NCI-H2227 (cell line): ENCODE results near the gene LEP.

Source experiments
- DNase-seq: peaks from one replicate; lab custom pipeline; 2025; ENCODE audit not compliant: unreplicated experiment; lab: John Stamatoyannopoulos, UW

Gene LEP

DNA sequence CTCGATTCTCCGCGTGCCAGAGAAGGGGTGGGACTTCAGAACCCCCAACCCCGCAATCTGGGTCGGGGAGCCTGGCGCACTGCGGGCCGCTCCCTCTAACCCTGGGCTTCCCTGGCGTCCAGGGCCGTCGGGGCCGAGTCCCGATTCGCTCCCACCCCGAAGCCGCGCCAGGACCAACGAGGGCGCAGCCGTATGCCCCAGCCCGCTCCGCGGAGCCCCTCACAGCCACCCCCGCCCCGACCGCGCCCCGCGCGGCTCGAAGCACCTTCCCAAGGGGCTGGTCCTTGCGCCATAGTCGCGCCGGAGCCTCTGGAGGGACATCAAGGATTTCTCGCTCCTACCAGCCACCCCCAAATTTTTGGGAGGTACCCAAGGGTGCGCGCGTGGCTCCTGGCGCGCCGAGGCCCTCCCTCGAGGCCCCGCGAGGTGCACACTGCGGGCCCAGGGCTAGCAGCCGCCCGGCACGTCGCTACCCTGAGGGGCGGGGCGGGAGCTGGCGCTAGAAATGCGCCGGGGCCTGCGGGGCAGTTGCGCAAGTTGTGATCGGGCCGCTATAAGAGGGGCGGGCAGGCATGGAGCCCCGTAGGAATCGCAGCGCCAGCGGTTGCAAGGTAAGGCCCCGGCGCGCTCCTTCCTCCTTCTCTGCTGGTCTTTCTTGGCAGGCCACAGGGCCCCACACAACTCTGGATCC, at the start of gene LEP:
Gene LEP (plus strand): TSS at position 583 of the 691 bp plus-strand sequence. CDS start 10,741 bp downstream, outside the sequence.
- no peak for DNase-seq

GRCh38 chr7:128192497-128193142, 48.5 kb upstream of the LEP start:
- DNase-seq = no peak

DNA sequence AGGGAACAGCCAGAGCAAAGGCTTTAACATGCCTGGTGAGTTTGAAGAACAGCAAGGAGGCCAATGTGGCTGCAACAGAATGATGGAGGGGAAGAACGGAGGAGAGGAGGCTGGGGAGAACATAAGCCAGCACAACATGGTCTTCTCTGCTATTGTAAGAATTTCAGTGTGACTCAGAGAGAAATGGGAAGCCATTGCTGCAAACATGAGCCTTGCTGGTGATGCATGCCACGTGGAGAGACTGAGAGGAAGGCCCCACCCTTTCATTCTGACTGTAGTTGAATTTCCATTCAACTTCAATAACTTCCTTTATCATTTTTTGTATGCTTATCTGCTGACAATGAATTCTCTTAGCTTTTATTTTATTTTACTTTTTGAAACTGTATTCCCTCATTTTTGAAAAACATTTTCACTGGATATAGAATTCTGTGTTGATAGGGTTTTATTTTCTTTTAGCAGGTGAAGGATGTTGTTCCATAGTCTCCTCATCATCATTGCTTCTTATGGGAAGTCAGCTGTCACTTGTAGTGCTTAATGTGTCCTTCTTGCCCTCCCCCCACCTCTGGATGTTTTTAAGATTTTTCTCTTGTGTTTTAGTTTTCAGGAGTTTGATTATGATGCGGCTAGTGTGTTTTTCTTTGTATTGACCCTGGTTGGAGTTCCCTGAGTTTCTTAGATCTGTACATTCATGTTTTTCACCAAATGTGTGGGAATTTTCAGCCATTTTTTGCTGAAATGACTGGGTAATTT, 46.4 kb upstream of the LEP start:
- DNase-seq = no peak

DNA sequence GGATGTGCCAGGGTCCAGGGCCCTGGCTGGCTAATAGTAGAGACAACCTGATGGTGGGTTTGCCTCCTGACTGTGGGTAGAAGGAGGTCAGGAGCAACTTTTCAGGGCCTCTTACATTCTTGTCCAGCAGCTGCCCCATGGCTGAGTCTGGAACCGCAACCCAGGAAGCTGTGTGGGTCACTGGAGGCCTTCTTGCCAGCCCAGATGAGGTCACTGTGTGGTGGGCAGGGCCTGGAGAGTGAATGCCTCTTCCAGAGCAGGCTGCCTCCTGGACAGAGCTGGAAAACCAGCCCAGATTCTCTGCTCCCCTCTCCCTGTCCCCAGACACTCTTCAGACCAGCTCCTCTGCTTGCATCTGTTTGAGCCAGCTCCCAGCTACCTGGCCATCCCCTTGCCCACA, 43.5 kb upstream of the LEP start:
- no peak for DNase-seq

DNA sequence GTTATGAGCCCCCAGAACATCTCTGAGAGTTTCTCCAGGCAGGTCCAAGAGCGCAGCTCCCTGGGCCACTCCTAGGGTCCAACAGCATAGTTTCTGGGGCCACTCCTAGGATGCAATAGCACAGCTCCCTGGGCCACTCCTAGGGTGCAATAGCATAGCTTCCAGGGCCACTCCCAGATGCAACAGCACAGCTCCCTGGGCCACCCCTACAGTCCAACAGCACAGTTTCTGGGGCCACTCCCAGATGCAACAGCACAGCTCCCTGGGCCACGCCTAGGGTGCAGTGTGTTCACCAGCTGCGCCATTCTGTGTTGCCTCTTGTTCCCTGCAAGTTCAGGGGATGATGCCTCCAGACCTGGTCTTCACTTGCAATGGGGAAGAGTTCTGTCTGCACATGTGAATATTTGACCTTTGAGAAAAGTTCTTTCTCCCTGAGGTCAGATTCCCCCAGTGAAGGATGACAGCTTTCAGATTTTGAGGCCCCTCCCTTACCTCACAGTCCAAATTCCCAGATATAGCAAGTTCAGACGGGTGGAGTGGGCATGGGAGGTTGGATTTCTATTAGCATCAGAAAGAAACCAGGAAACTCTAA, 43.0 kb upstream of the LEP start:
- no peak for DNase-seq

- DNase-seq = no peak
Observed at GRCh38 chr7:128200376-128200775, 40.7 kb upstream of the LEP start.

- DNase-seq = peak; percentile 71
Observed at GRCh38 chr7:128201067-128201689, 39.9 kb upstream of the LEP start.

DNA sequence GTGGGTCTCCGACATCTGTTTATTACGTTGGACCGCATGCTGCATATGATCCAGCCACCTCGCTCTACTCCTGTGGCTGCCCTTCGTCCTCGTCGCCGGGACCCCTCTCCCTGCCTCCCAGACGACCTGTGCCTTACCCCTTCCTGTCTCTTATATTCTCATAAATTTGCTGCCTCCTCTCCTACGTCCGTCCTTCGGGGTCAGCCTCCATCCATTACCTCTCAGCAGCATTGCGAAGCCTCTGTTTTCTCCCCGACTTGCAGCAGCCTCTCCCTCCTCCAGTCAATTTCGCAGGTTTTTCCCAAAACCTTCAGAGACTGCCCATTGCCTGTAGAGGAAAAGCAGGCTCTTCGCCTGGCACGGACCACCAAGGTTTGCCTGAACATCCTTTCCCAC, 39.4 kb upstream of the LEP start:
- DNase-seq = no peak

GRCh38 chr7:128202287-128202957, 38.7 kb upstream of the LEP start:
- no peak for DNase-seq

- no peak for DNase-seq
Observed at GRCh38 chr7:128203047-128203491, 38.0 kb upstream of the LEP start.

DNA sequence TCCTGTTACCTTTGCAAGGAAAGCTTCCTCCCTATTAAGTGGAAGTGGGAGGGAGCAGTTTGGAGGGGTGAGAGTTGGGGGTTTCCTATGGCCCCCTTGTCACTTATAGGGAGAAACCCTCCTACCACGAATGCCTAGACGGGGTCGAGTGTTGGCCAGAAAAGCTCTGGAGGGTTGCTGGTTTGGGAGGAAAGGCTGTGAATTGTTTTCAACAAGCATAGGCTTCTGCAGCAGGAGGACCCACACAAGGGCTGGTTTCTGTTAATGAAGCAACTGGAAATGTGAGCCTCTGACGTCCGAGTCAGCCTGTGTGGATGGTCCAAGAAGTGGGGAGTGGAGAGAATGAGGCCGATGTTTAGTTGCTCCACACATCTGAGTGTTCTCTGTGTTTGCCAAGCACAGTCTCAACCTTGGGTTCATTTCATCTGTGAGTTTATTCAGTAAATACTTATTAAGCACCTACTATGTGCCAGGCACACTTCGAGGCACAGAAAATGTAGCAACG, 37.3 kb upstream of the LEP start:
- DNase-seq = no peak

DNA sequence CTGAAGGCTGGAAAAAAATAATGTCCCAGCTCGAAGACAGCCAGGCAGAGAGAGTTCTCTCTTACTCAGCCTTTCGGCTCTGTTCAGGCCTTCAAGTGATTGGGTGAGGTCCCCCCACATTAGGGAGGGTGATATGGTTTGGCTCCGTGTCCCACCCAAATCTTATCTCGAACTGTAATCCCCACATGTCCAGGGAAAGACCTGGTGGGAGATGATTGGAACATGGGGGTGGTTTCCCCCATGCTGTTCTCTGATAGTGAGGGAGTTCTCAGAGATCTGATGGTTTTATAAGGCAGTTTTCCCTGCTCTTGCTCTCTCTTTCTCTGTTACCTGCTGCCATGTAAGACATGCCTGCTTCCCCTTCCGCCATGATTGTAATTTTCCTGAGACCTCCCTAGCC, 36.6 kb upstream of the LEP start:
- DNase-seq = no peak

- no peak for DNase-seq
Observed at GRCh38 chr7:128205068-128205467, 36.0 kb upstream of the LEP start.

GRCh38 chr7:128206017-128206746, 34.9 kb upstream of the LEP start:
- DNase-seq = no peak

GRCh38 chr7:128206747-128207500, 34.2 kb upstream of the LEP start:
- no peak for DNase-seq

- no peak for DNase-seq
Observed at GRCh38 chr7:128207609-128208008, 33.5 kb upstream of the LEP start.

DNA sequence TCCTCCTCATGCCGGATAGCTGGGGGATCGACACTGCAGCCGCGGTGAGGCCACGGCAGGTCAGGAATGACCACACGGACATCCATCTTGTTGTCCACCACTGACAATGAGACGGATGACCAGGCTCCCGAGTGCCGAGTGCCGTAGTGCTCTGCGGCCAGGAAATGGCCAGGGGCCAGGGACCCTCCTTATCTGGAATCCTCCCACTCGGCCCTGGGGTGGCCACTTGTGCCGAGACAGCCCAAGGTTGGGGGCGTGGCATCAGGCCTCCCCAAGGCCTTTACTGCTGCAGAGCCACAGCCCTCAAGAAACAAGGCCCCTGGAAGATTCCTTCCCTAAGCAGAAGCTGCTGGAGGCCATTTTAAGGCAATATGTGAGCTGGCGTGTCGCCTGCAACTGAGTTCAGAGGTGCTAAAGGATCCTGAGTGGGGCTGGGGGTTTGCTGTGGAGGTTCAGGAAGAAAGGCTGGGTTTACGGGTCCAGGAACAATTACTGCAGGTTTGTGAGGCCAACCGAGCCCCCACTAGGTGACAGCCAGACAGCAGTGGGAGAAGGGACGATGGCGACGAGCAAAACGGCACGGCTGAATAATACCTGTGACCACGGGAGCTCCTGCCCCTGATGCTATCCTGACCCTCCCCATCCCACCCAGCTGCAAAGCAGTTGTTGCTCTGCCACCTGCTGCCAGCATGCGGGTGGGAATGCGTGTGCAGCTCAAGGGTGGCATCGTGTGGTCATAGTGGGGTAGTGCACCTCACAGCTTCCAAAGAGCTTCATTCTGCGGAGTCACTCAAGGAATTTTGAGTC, 31.6 kb upstream of the LEP start:
- DNase-seq = peak; percentile 89

DNA sequence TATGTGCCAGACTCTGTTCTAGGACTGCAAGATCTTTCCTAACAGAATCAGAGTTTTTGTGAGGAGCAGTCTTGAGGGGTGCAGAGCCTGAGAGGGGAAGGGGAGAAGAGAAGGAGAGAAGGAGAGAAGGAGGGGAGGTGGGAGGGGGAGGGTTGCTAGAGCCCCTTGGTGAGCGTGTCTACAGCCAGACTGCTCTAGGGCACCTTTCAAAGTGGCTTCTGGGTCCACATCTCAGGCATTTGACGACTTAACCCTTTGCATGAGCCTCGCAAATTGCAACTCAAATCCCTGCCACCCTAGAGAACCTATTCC, 31.1 kb upstream of the LEP start:
- no peak for DNase-seq
